NK-92 treated with Interleukin-12 subunit alpha and Interleukin-12 subunit beta, amount 100 ng/mL, for 24 hours (cell line): ENCODE results near the gene CYTH4.

Experiments used
- DNase-seq: peaks from one replicate; lab custom pipeline; 2025; lab: John Stamatoyannopoulos, UW

The CYTH4 gene

DNA sequence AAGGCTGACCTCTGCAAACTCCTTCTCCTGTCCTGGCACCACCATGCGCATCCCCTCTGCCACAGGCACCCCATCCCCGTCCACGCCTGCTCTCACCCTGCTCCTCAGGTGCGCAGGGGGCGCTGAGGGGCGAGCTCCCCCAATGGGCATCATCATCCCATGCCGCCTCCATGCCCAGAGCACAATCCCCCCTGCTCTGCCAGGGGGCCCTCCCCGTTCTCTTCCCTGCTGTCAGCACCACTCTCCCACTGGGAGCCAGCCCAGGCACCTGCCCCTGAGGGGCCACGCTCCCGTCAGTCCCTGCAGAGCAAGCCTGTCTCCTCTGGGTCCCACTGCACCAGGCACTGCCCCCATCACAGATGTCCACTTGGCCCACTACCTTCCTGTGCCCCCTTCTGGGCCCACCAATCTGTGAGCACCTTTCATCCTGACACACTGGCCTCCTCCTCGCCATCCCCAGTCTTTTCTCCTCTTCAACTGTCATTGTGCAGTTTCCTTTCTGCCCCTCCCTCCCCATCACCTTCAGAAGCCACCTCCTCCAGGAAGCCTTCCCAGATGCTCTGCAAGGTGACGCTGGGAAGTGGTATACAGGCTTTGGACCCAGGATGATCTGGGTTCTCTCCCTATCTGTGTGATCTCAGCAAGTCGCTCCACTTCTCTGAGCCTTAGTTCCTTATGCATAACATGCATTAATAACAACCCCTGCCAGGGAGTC is 62.6 kb downstream of the CYTH4 start:
- no peak for DNase-seq

DNA sequence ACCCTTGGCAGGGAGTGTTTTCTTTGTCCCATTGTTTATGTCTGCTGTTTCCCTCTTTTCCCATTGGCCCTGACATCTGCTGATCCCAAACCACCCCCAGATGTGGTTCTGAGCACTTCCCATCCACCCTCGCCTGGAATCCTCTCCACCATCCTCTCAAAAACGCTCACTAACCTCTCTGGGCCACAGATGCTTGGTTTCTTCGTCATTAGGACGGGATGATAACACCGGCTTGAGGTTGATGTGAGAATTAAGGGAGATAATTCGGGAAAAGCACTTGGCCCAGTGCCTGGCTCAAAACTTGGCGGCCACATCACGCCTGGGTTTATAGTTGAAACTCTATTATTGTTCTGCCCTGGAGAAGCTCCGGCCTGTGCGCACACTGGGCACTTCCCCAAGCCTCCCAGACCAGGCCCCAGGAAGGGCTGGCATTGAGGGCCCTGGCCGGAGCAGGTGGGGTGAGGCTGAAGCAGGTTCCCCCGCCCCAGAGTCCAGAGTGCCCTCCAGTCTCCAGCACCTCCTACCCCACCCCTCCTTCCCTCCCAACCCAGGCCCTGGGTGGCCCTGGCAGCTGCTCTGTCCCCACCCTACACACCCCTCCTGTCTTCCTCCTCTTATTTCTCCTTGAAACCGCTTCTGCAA is 63.7 kb downstream of the CYTH4 start:
- no peak for DNase-seq

DNA sequence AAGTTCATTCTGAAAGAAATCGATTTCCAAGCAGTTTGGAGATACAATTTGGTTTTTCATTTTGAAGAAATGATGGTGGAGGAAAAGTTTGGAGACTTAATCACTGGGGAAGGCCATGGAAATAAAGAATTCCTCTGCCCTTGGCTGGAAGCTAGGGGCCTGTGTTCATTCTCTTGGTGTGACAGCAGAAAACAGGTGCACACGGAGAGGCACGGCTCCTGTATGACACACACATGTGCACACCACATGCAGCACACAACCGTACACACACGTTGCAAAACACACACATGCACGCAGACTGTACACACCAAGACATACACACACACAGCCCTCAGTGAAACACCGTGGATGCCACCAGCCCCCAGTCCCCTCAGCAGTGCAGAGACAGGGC is 64.2 kb downstream of the CYTH4 start:
- no peak for DNase-seq

- no peak for DNase-seq
Measured at GRCh38 chr22:37349043-37349814, 66.9 kb downstream of the CYTH4 start.

DNA sequence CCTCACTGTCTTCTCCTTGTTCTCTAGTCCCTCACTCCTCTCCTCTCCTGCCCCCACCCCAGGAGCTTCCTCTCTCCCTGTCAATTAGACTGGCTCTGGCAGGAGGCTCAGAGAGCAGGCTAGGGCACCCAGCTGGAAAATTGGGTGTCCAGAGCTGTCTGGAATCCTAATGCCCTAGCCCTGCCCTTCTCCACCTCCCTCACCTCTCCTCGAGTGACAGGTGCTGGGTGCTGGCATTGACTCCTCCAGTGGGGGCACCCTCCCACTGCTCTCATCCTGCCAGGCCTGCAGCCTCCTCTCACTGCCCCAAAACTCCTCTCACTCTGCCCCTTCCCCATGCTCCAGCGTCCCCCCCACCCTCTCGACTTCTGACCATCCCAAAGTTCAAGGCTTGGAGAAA is 68.9 kb downstream of the CYTH4 start:
- no peak for DNase-seq

DNA sequence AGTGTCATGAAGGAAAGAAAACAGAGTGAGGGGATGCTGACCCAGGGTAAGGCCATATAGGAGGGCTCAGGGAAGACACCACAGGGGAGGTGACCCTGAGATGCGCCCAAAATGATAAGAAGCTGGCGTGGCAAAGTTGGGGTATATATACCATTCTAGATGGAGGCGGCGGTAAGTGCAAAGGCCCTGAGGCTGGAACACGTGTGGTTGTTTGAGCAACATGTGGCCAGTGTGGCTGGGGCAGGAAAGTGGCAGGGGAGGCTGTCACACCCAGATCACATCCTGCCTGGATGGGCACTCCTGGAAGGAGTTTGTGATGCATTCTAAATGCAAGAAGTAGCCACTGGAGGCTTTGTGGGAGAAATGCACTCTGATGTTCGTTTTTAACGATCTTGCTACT is 70.2 kb downstream of the CYTH4 start:
- DNase-seq: no peak

- no peak for DNase-seq
Measured at GRCh38 chr22:37353839-37354238, 71.5 kb downstream of the CYTH4 start.

- no peak for DNase-seq
Measured at GRCh38 chr22:37354261-37354660, 72.0 kb downstream of the CYTH4 start.

DNA sequence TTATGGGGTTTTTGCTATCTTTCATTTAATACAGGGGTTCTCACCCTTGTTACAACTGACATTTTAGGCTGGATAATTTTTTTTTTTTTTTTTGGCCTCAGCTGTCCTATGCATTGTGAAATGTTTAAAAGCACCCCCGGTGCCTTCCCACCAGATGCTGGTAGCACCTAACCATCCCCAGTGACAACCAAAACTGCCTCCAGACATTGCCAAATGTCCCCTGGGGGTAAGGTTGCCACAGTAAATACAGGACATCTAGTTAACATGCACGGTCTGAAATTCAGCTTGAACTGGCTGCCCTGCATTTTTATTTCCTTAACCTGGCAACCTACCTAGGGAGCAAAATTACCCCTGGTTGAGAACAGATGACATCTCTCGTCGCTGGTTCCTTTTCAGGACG is 72.4 kb downstream of the CYTH4 start:
- DNase-seq: no peak

DNA sequence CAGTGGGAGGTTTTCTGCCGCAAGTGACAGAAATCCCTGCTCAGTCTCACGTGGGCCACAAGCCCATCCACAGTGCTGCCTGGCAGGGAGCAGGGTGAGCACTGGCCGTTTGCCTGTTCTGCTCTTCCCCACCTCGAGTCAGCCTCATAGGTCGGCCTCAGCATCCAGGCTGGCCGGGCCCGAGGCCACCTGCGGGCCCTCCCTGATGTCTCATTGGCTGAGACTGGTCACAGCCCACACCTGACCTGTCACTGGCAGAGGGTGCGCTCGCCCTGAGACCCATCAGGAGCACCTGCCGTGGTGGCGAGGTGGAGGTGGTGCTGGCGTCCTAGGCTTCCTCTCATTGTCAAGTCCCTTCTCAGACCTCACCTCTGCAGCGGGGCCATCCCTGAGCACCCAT is 72.9 kb downstream of the CYTH4 start:
- no peak for DNase-seq

GRCh38 chr22:37356922-37357321 is 74.6 kb downstream of the CYTH4 start:
- DNase-seq: no peak

GRCh38 chr22:37357446-37358075 is 75.3 kb downstream of the CYTH4 start:
- no peak for DNase-seq

DNA sequence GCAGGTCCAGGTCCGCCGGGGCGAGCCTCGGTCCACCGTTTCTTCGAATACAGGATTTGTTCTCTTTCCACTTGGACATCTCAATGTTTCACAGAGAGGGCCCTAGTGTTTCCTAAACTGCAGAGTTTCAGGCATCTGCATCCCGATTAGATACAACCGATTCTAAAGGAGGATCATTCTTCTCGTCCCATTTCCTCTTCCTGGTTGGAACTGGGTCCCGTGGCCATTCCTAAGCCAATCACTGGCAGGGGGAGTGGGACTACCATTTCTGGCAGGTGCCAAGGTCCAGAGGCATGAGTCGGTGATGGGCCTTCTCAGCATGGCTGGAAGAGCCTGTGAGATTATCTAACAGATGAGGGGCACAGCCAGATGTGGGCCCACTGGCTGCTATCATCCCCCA is 76.1 kb downstream of the CYTH4 start:
- no peak for DNase-seq

DNA sequence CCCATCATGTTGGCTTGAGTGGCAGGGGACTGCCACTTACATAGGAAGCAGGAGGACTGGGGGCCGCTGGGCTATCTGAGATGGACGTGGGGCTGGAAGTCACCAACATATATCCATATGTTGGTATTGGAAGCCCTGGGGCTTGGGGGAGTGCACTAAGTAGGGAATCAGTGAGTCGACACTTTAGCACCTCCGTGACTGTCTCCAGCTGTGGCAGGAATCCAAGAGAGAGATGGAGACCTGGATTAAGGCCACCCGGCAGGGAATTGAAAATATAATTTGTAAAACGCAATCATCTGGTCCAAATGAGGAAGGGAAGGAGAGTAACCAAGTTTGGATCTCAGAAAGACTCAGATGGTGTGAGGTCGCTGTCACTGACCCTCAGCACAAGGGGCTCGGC is 76.6 kb downstream of the CYTH4 start:
- DNase-seq: no peak

GRCh38 chr22:37362621-37363020 is 80.3 kb downstream of the CYTH4 start:
- DNase-seq: no peak

DNA sequence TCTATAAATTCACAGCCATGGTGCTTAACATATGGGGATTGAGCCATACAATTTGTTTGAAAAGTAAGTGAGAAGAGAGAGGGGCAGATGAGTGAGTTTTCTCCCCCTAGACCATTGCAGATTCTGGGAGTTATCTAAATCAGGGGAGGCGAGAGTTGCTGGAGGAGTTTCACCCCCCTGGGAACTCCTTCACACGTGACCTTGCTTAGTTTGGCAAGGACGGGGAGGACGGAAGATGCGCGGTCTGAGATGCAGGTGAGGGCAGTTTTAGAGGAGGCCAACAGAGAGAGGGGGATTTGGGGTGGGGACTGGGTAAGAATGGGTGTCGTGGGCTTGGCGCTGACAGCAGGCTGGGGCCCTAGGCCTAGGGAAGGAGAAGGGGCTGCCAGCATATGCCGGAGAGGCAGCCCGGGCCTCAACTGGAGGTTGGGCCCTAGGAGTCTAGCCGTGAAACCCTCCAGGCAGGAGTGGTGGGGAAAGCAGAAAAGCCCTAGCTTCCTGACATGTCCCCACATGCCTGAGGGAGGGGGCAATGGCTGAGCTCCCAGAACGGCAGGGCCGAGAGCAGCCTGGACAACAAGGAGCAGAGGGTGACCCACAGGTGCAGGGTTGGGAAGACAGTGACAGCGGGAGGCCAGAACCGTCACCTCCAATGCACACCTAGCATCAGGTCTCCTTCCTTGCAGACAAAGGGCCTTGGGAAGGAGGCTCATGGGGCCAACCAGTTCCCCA is 81.1 kb downstream of the CYTH4 start:
- no peak for DNase-seq
